Astrocyte (in vitro differentiated cells and primary cell): Measurements from ENCODE around the gene DDX27. TPM values are rescaled to one million over a fixed set of nuclear protein-coding genes. Genes with fewer than 3 reads are reported as not detected.

Source experiments
- DNase-seq: peaks from one replicate; pipeline ENCODE4 v3.0.0-alpha.2; 2010; ENCODE audit warnings: low read depth
- FAIRE-seq: peaks from 2 replicates; lab custom pipeline; 2011; peaks lifted over from hg19 to GRCh38; lab: Jason Lieb, UNC
- H2AFZ ChIP-seq: 2 replicates; pipeline ENCODE4 v1.6.0; 2012; ENCODE audit warnings: low read depth, low read length, inconsistent platforms
- H3K27ac ChIP-seq: 2 replicates; pipeline ENCODE4 v1.5.1; 2011; ENCODE audit warnings: low read depth, low read length, inconsistent platforms
- H3K27me3 ChIP-seq: 2 replicates; pipeline ENCODE4 v1.6.0; 2011; ENCODE audit warnings: low read length, inconsistent platforms; ENCODE audit not compliant: insufficient read depth
- H3K36me3 ChIP-seq: 2 replicates; pipeline ENCODE4 v1.5.1; 2011; ENCODE audit warnings: low read length, inconsistent platforms; ENCODE audit not compliant: insufficient read depth
- H3K4me1 ChIP-seq: 2 replicates; pipeline ENCODE4 v1.5.1; 2011; ENCODE audit warnings: low read length, inconsistent platforms; ENCODE audit not compliant: insufficient read depth
- H3K4me2 ChIP-seq: 2 replicates; pipeline ENCODE4 v1.6.0; 2012; ENCODE audit warnings: low read length, inconsistent platforms
- H3K4me3 ChIP-seq: 2 replicates; pipeline ENCODE4 v1.5.1; 2011; ENCODE audit warnings: low read depth, mild to moderate bottlenecking, low read length, inconsistent platforms; ENCODE audit not compliant: insufficient read depth
- H3K79me2 ChIP-seq: 2 replicates; pipeline ENCODE4 v1.6.0; 2012; ENCODE audit warnings: mild to moderate bottlenecking, low read length, inconsistent platforms; ENCODE audit not compliant: insufficient read depth
- H3K9ac ChIP-seq: 2 replicates; pipeline ENCODE4 v1.6.0; 2012; ENCODE audit warnings: mild to moderate bottlenecking, low read length, inconsistent platforms
- H3K9me3 ChIP-seq: 2 replicates; pipeline ENCODE4 v1.5.1; 2012; ENCODE audit warnings: low read depth, mild to moderate bottlenecking, low read length, inconsistent platforms; ENCODE audit not compliant: insufficient read depth
- H4K20me1 ChIP-seq: 2 replicates; pipeline ENCODE4 v1.6.0; 2012; ENCODE audit warnings: low read length, inconsistent platforms; ENCODE audit not compliant: insufficient read depth
- H3K27ac Mint-ChIP-seq: one replicate; pipeline ENCODE4 v1.8.0; 2021; ENCODE audit warnings: mild to moderate bottlenecking, mixed read lengths; ENCODE audit not compliant: unreplicated experiment
- H3K27me3 Mint-ChIP-seq: one replicate; pipeline ENCODE4 v1.8.0; 2021; ENCODE audit warnings: low read depth, mixed read lengths; ENCODE audit not compliant: unreplicated experiment
- H3K36me3 Mint-ChIP-seq: one replicate; pipeline ENCODE4 v1.8.0; 2021; ENCODE audit warnings: low read depth, mixed read lengths; ENCODE audit not compliant: unreplicated experiment
- H3K4me1 Mint-ChIP-seq: one replicate; pipeline ENCODE4 v1.8.0; 2021; ENCODE audit warnings: low read depth, mixed read lengths; ENCODE audit not compliant: unreplicated experiment
- H3K4me3 Mint-ChIP-seq: one replicate; pipeline ENCODE4 v1.8.0; 2021; ENCODE audit warnings: mild to moderate bottlenecking, moderate library complexity, mixed read lengths; ENCODE audit not compliant: unreplicated experiment
- H3K9me3 Mint-ChIP-seq: one replicate; pipeline ENCODE4 v1.8.0; 2021; ENCODE audit warnings: mild to moderate bottlenecking, mixed read lengths; ENCODE audit not compliant: unreplicated experiment
- EZH2 ChIP-seq: IDR thresholded peaks from 2 replicates; pipeline ENCODE4 v1.6.1; 2012; ENCODE audit warnings: mild to moderate bottlenecking, low read length, inconsistent platforms; ENCODE audit not compliant: insufficient read depth
- total RNA-seq: library from RNA; stranded (reverse); gene quantifications from 2 replicates; pipeline ENCODE4 v1.2.1, GENCODE V29; 2021
- TF ChIP-seq, protein P1 (sequence below): IDR thresholded peaks from 2 replicates; pipeline ENCODE4 v1.5.1; 2011; ENCODE audit warnings: low read depth, mild to moderate bottlenecking, inconsistent platforms, low read length, moderate library complexity; ENCODE audit not compliant: insufficient read depth

The DDX27 gene
- total RNA-seq, 1 donor from 2014 or later, result 38.3 TPM

DNA sequence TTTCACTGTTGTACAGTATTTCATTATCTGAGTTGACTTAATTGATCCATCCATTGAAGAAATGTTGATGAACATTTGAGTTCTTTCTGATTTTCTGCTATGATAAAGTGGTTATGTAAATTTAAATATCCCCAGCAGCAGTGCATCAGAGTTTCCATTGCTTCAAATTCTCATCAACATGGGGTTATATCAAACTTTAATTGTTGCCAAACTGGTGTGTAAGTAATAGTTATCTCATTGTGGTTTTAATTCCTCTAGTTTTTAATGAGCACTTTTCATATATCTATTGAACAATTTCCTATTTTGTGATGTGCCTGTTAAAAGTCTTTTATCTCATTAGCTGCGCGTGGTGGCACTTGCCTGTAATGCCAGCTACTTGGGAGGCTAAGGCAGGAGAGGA, 40.6 kb downstream of the DDX27 start:
- Mint-ChIP-seq H3K27me3 (no peaks in the 10 kb centered on the region), H3K27ac (no peak overlapping the region), H3K36me3 (peaks cover 30% of the 10 kb centered on the region), H3K4me3 (no peak overlapping the region), H3K4me1 (peaks cover 2% of the 10 kb centered on the region), H3K9me3 (no peaks in the 10 kb centered on the region)
- Histone ChIP-seq H2AFZ (no peak overlapping the region), H3K9me3 (no peaks in the 10 kb centered on the region), H3K36me3 (peaks cover 58% of the 10 kb centered on the region), H3K27ac (no peak overlapping the region), H3K27me3 (no peaks in the 10 kb centered on the region), H3K4me3 (no peak overlapping the region), H3K79me2 (peaks cover 7% of the 10 kb centered on the region), H3K9ac (no peak overlapping the region), H3K4me1 (no peaks in the 10 kb centered on the region), H4K20me1 (peaks cover 36% of the 10 kb centered on the region), H3K4me2 (no peak overlapping the region)
- FAIRE-seq (no peak), DNase-seq (no peak)
- no peak for TF ChIP-seq EZH2
- TF ChIP-seq, protein P1, sequence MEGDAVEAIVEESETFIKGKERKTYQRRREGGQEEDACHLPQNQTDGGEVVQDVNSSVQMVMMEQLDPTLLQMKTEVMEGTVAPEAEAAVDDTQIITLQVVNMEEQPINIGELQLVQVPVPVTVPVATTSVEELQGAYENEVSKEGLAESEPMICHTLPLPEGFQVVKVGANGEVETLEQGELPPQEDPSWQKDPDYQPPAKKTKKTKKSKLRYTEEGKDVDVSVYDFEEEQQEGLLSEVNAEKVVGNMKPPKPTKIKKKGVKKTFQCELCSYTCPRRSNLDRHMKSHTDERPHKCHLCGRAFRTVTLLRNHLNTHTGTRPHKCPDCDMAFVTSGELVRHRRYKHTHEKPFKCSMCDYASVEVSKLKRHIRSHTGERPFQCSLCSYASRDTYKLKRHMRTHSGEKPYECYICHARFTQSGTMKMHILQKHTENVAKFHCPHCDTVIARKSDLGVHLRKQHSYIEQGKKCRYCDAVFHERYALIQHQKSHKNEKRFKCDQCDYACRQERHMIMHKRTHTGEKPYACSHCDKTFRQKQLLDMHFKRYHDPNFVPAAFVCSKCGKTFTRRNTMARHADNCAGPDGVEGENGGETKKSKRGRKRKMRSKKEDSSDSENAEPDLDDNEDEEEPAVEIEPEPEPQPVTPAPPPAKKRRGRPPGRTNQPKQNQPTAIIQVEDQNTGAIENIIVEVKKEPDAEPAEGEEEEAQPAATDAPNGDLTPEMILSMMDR, result no peak

GRCh38 chr20:49260218-49260617, 41.0 kb downstream of the DDX27 start:
- Histone ChIP-seq H3K9ac (no peak overlapping the region), H3K4me3 (no peak overlapping the region), H4K20me1 (peaks cover 40% of the 10 kb centered on the region), H3K27me3 (no peaks in the 10 kb centered on the region), H3K79me2 (peaks cover 11% of the 10 kb centered on the region), H3K4me1 (no peaks in the 10 kb centered on the region), H3K4me2 (no peak overlapping the region), H3K9me3 (no peaks in the 10 kb centered on the region), H3K36me3 (peaks cover 61% of the 10 kb centered on the region), H3K27ac (no peak overlapping the region), H2AFZ (no peak overlapping the region)
- Mint-ChIP-seq H3K4me3 (no peak overlapping the region), H3K9me3 (no peaks in the 10 kb centered on the region), H3K27ac (peak overlapping the region; percentile 66), H3K36me3 (peaks cover 32% of the 10 kb centered on the region), H3K4me1 (peaks cover 5% of the 10 kb centered on the region), H3K27me3 (no peaks in the 10 kb centered on the region)
- no peak for DNase-seq
- FAIRE-seq, result no peak
- TF ChIP-seq EZH2, result no peak
- TF ChIP-seq, protein P1, result no peak

DNA sequence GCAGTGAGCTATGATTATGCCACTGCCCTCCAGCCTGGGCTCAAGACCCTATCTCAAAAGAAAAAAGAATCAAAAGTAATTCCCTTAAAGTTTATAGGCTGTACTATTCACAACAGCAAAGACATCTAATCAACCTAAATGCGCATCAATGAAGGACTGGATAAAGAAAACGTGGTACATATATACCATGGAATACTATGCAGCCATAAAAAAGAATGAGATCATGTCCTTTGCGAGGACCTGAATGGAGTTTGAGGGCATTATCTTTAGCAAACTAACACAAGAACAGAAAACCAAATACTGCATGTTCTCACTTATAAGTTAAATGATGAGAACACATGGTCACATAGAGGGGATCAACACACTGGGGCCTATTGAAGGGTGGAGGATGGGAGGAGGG, 42.0 kb downstream of the DDX27 start:
- H3K36me3 ChIP-seq, result peaks cover 58% of the 10 kb centered on the region
- Mint-ChIP-seq H3K27ac (no peak overlapping the region), H3K9me3 (no peaks in the 10 kb centered on the region), H3K4me3 (no peak overlapping the region), H3K27me3 (no peaks in the 10 kb centered on the region), H3K4me1 (peaks cover 10% of the 10 kb centered on the region), H3K36me3 (peaks cover 26% of the 10 kb centered on the region)
- H3K27ac ChIP-seq, result no peak overlapping the region
- no peaks in the 10 kb centered on the region for H3K27me3 ChIP-seq
- no peak overlapping the region for H3K4me2 ChIP-seq
- no peaks in the 10 kb centered on the region for H3K4me1 ChIP-seq
- H2AFZ ChIP-seq, result no peak overlapping the region
- DNase-seq (no peak), FAIRE-seq (no peak)
- H3K4me3 ChIP-seq, result no peak overlapping the region
- no peaks in the 10 kb centered on the region for H3K9me3 ChIP-seq
- peaks cover 48% of the 10 kb centered on the region for H4K20me1 ChIP-seq
- H3K79me2 ChIP-seq, result peaks cover 21% of the 10 kb centered on the region
- no peak overlapping the region for H3K9ac ChIP-seq
- TF ChIP-seq, protein P1, result no peak
- TF ChIP-seq EZH2, result no peak
